HG03558 (cell line): Measurements from ENCODE around the gene OPRM1.
"Not testable (repeated sequence)": the region's sequence is repeated elsewhere in the genome, so short reads cannot be mapped to it uniquely, and the experiment has no call there.

Experiments
- ATAC-seq: cut with Tn5 transposase; IDR thresholded peaks from one replicate; pipeline ENCODE4 v1.9.1; 2021; ENCODE audit warnings: moderate number of reproducible peaks; ENCODE audit not compliant: unreplicated experiment; ENCODE audit errors: extremely low read depth

Gene OPRM1

GRCh38 chr6:154233383-154233782 lies 194.3 kb downstream of the OPRM1 start:
- no peak for ATAC-seq

- ATAC-seq, result peak; percentile 37
Measured at GRCh38 chr6:154234019-154234772, 195.2 kb downstream of the OPRM1 start.

GRCh38 chr6:154236646-154237301 lies 197.7 kb downstream of the OPRM1 start:
- ATAC-seq, result no peak

GRCh38 chr6:154238831-154239230 lies 199.8 kb downstream of the OPRM1 start:
- ATAC-seq, result no peak

- ATAC-seq, result no peak
Measured at GRCh38 chr6:154239392-154239791, 200.4 kb downstream of the OPRM1 start.

GRCh38 chr6:154241061-154241460 lies 202.0 kb downstream of the OPRM1 start:
- not testable (repeated sequence) for ATAC-seq

- ATAC-seq, result no peak
Measured at GRCh38 chr6:154241581-154241980, 202.5 kb downstream of the OPRM1 start.

GRCh38 chr6:154242617-154243357 lies 203.7 kb downstream of the OPRM1 start:
- no peak for ATAC-seq

- ATAC-seq, result no peak
Measured at GRCh38 chr6:154243793-154244750, 205.0 kb downstream of the OPRM1 start.

- ATAC-seq, result no peak
Measured at GRCh38 chr6:154245506-154245905, 206.5 kb downstream of the OPRM1 start.

- ATAC-seq, result no peak
Measured at GRCh38 chr6:154246723-154247118, 207.7 kb downstream of the OPRM1 start.

- ATAC-seq, result peak; percentile 25
Measured at GRCh38 chr6:154247119-154247861, 208.2 kb downstream of the OPRM1 start.

GRCh38 chr6:154249499-154250298 lies 210.7 kb downstream of the OPRM1 start:
- ATAC-seq, result peak; percentile 62

- ATAC-seq, result no peak
Measured at GRCh38 chr6:154251116-154251515, 212.1 kb downstream of the OPRM1 start.

GRCh38 chr6:154252678-154253077 lies 213.6 kb downstream of the OPRM1 start:
- no peak for ATAC-seq

- no peak for ATAC-seq
Measured at GRCh38 chr6:154257067-154257466, 218.0 kb downstream of the OPRM1 start.

GRCh38 chr6:154258064-154258757 lies 219.2 kb downstream of the OPRM1 start:
- ATAC-seq, result peak; percentile 80
